HepG2 (cell line): ENCODE results near the gene CMIP. TPM values are rescaled to one million over a fixed set of nuclear protein-coding genes. Genes with fewer than 3 reads are reported as not detected.

Experiments used
- ARNT2 ChIP-seq: sonication (generic); formaldehyde crosslinking; IDR thresholded peaks from 2 replicates; pipeline ENCODE4 v1.8.0; 2022; ENCODE audit warnings: mild to moderate bottlenecking, low read depth, missing genetic modification reagents, moderate library complexity
- CAMTA2 ChIP-seq: sonication (generic); formaldehyde crosslinking; IDR thresholded peaks from 2 replicates; pipeline ENCODE4 v1.4.0; 2020; ENCODE audit warnings: mild to moderate bottlenecking, missing genetic modification reagents, borderline replicate concordance
- CBX5 ChIP-seq: sonication (generic); formaldehyde crosslinking; IDR thresholded peaks from 2 replicates; pipeline ENCODE4 v1.4.0; 2020; ENCODE audit warnings: missing genetic modification reagents, borderline replicate concordance
- JARID2 ChIP-seq: sonication (generic); formaldehyde crosslinking; IDR thresholded peaks from 2 replicates; pipeline ENCODE4 v1.8.1; 2023; ENCODE audit warnings: missing genetic modification reagents, inconsistent platforms; ENCODE audit not compliant: insufficient replicate concordance
- NBN ChIP-seq: fragments of 450-650 bp; conservative IDR thresholded peaks from 2 replicates; pipeline ENCODE4 v1.6.1; 2017
- SIN3B ChIP-seq: fragments of 150-350 bp; IDR thresholded peaks from 2 replicates; pipeline ENCODE4 v1.6.1; 2014; ENCODE audit warnings: low read length
- TBX3 ChIP-seq: fragments of 450-650 bp; IDR thresholded peaks from 2 replicates; pipeline ENCODE4 v1.6.1; 2017; ENCODE audit warnings: antibody characterized with exemption, mild to moderate bottlenecking, inconsistent platforms, borderline replicate concordance
- WIZ ChIP-seq: sonication (generic); formaldehyde crosslinking; IDR thresholded peaks from 2 replicates; pipeline ENCODE4 v1.5.1; 2020; ENCODE audit warnings: mild to moderate bottlenecking, missing genetic modification reagents
- ZBTB38 ChIP-seq: sonication (generic); formaldehyde crosslinking; IDR thresholded peaks from 2 replicates; pipeline ENCODE4 v1.5.1; 2020; ENCODE audit warnings: mild to moderate bottlenecking, missing genetic modification reagents
- ZFYVE20 ChIP-seq: sonication (generic); formaldehyde crosslinking; IDR thresholded peaks from 2 replicates; pipeline ENCODE4 v1.8.0; 2023; ENCODE audit warnings: low read depth, mild to moderate bottlenecking, moderate library complexity, missing genetic modification reagents, borderline replicate concordance
- ZMYM3 ChIP-seq: sonication (generic); formaldehyde crosslinking; IDR thresholded peaks from 2 replicates; pipeline ENCODE4 v1.5.1; 2020; ENCODE audit warnings: mild to moderate bottlenecking, missing genetic modification reagents
- ZNF296 ChIP-seq: sonication (generic); formaldehyde crosslinking; conservative IDR thresholded peaks from 2 replicates; pipeline ENCODE4 v1.5.0; 2020; ENCODE audit warnings: mild to moderate bottlenecking, missing genetic modification reagents
- ZNF317 ChIP-seq: sonication (generic); formaldehyde crosslinking; IDR thresholded peaks from 2 replicates; pipeline ENCODE4 v1.5.0; 2020; ENCODE audit warnings: mild to moderate bottlenecking, missing genetic modification reagents
- ZNF460 ChIP-seq: sonication (generic); formaldehyde crosslinking; IDR thresholded peaks from 2 replicates; pipeline ENCODE4 v1.5.1; 2020; ENCODE audit warnings: missing genetic modification reagents, mild to moderate bottlenecking, borderline replicate concordance
- ZNF557 ChIP-seq: sonication (generic); formaldehyde crosslinking; IDR thresholded peaks from 2 replicates; pipeline ENCODE4 v1.4.0; 2020; ENCODE audit warnings: missing genetic modification reagents
- ZNF562 ChIP-seq: sonication (generic); formaldehyde crosslinking; IDR thresholded peaks from 2 replicates; pipeline ENCODE4 v1.8.0; 2022; ENCODE audit warnings: missing genetic modification reagents, borderline replicate concordance
- ZNF614 ChIP-seq: IDR thresholded peaks from 2 replicates; pipeline ENCODE4 v1.6.1; 2018; ENCODE audit warnings: missing biosample characterization, missing genetic modification reagents, inconsistent platforms, borderline replicate concordance
- ZNF644 ChIP-seq: IDR thresholded peaks from 2 replicates; pipeline ENCODE4 v1.6.1; 2016; ENCODE audit warnings: low read depth
- ZSCAN22 ChIP-seq: sonication (generic); formaldehyde crosslinking; IDR thresholded peaks from 2 replicates; pipeline ENCODE4 v1.4.0; 2020; ENCODE audit warnings: mild to moderate bottlenecking, missing genetic modification reagents
- polyA plus RNA-seq, 8 experiments: library from polyadenylated mRNA; depleted of rRNA in 3 of 8; stranded (reverse) in 7 of 8; unstranded in 1 of 8; fragments of >200 nt; fragmentation: Illumina TruSeq in 4 of 8; extraction: Trizol in 4 of 8; gene quantifications; 2 replicates each; pipeline versions ENCODE4 v1.2.1 to v1.2.3, GENCODE V29; 2011 to 2016; ENCODE audit warnings: low read depth in 4 of 8, missing spikeins in 1 of 8, mixed read lengths in 1 of 8; ENCODE audit not compliant: insufficient read depth in 1 of 8
- total RNA-seq, 5 experiments: library from RNA; depleted of rRNA; stranded (reverse); fragments of >200 nt; fragmentation: Illumina TruSeq; extraction: Trizol; gene quantifications; 2 replicates each; pipeline ENCODE4 v1.2.3, GENCODE V29; 2016; ENCODE audit warnings: low read depth in 1 of 5
- TF ChIP-seq, protein P1 (sequence below): sonication (generic); formaldehyde crosslinking; IDR thresholded peaks from 2 replicates; pipeline ENCODE4 v1.9.0; 2021; ENCODE audit warnings: missing genetic modification reagents, borderline replicate concordance
- TF ChIP-seq, protein P2 (sequence below): sonication (generic); formaldehyde crosslinking; IDR thresholded peaks from 2 replicates; pipeline ENCODE4 v1.5.0; 2020; ENCODE audit warnings: missing genetic modification reagents, mild to moderate bottlenecking, borderline replicate concordance
- TF ChIP-seq, protein P3 (sequence below): sonication (generic); formaldehyde crosslinking; IDR thresholded peaks from 2 replicates; pipeline ENCODE4 v1.5.0; 2020; ENCODE audit warnings: missing genetic modification reagents
- TF ChIP-seq, protein P4 (sequence below): IDR thresholded peaks from 2 replicates; pipeline ENCODE4 v1.6.1; 2016; ENCODE audit warnings: low read depth, borderline replicate concordance
- TF ChIP-seq, protein P5 (sequence below): sonication (generic); formaldehyde crosslinking; IDR thresholded peaks from 2 replicates; pipeline ENCODE4 v1.4.0; 2020; ENCODE audit warnings: missing genetic modification reagents, borderline replicate concordance

CMIP gene
- total and polyA plus RNA-seq, 2 of the 13 experiments (the other 11 are each of a cell fraction or from before 2014, with no cell fraction given): 10.9 to 18.1 TPM

DNA sequence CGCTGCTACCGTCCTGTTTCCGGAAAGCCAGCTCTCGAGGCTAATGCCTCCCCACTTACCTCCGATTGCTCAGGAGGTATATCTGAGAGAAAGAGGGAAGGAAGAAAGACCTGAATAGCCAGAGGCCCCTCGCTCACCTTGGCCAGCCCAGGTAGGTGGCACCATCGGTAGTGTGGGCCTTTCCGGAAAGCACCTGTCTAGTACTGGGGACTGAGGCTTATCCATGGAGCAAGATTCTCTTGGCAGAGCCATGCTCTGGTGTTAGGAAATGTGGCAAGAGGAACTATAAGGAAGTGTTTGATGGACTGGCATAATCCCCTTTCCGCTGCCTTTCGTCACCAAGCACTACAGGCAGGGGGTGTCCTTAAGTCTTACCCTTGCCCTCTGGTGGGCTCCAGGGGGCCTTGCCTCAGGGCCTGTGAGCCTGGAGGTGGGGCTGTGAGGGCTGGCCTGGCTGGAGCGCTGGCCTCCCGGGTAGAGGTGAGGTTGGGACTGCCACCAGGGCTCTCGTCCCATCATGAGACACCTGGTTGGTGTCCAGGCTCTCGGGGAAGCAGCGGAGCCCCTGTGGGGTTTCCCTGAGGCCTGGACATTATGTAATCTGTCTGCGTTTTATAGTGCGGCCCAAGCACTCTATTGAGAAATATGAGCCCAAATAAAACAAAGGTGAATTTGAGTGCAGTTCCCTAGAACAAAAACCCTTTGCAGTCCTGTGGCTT, 2.9 kb downstream of the CMIP start (continued):
- TF ChIP-seq, protein P1, sequence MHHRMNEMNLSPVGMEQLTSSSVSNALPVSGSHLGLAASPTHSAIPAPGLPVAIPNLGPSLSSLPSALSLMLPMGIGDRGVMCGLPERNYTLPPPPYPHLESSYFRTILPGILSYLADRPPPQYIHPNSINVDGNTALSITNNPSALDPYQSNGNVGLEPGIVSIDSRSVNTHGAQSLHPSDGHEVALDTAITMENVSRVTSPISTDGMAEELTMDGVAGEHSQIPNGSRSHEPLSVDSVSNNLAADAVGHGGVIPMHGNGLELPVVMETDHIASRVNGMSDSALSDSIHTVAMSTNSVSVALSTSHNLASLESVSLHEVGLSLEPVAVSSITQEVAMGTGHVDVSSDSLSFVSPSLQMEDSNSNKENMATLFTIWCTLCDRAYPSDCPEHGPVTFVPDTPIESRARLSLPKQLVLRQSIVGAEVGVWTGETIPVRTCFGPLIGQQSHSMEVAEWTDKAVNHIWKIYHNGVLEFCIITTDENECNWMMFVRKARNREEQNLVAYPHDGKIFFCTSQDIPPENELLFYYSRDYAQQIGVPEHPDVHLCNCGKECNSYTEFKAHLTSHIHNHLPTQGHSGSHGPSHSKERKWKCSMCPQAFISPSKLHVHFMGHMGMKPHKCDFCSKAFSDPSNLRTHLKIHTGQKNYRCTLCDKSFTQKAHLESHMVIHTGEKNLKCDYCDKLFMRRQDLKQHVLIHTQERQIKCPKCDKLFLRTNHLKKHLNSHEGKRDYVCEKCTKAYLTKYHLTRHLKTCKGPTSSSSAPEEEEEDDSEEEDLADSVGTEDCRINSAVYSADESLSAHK (CRISPR knock-in tag): no peak
- no peak for TF ChIP-seq ZNF614 (CRISPR knock-in tag)
- no peak for TF ChIP-seq ZSCAN22
- no peak for TF ChIP-seq SIN3B
- TF ChIP-seq JARID2: peak; percentile 73
- TF ChIP-seq ZNF644 (CRISPR knock-in tag): no peak; the same call in 1 of the 2 replicates
- TF ChIP-seq ZNF460: no peak
- TF ChIP-seq, protein P2, sequence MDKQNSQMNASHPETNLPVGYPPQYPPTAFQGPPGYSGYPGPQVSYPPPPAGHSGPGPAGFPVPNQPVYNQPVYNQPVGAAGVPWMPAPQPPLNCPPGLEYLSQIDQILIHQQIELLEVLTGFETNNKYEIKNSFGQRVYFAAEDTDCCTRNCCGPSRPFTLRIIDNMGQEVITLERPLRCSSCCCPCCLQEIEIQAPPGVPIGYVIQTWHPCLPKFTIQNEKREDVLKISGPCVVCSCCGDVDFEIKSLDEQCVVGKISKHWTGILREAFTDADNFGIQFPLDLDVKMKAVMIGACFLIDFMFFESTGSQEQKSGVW (CRISPR knock-in tag): no peak
- TF ChIP-seq ZNF317 (CRISPR knock-in tag): no peak
- TF ChIP-seq ZBTB38 (CRISPR knock-in tag): peak; percentile 73; the same call in 1 of the 2 replicates
- TF ChIP-seq, protein P3, sequence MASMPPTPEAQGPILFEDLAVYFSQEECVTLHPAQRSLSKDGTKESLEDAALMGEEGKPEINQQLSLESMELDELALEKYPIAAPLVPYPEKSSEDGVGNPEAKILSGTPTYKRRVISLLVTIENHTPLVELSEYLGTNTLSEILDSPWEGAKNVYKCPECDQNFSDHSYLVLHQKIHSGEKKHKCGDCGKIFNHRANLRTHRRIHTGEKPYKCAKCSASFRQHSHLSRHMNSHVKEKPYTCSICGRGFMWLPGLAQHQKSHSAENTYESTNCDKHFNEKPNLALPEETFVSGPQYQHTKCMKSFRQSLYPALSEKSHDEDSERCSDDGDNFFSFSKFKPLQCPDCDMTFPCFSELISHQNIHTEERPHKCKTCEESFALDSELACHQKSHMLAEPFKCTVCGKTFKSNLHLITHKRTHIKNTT: no peak
- TF ChIP-seq, protein P4, sequence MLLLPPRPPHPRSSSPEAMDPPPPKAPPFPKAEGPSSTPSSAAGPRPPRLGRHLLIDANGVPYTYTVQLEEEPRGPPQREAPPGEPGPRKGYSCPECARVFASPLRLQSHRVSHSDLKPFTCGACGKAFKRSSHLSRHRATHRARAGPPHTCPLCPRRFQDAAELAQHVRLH (CRISPR knock-in tag): no peak
- no peak for TF ChIP-seq NBN
- TF ChIP-seq ZMYM3 (CRISPR knock-in tag): no peak
- TF ChIP-seq, protein P5, sequence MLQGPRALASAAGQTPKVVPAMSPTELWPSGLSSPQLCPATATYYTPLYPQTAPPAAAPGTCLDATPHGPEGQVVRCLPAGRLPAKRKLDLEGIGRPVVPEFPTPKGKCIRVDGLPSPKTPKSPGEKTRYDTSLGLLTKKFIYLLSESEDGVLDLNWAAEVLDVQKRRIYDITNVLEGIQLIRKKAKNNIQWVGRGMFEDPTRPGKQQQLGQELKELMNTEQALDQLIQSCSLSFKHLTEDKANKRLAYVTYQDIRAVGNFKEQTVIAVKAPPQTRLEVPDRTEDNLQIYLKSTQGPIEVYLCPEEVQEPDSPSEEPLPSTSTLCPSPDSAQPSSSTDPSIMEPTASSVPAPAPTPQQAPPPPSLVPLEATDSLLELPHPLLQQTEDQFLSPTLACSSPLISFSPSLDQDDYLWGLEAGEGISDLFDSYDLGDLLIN (CRISPR knock-in tag): no peak
- TF ChIP-seq TBX3: no peak
- TF ChIP-seq ARNT2 (CRISPR knock-in tag): peak; percentile 14; the same call in 1 of the 2 replicates
- TF ChIP-seq WIZ (CRISPR knock-in tag): no peak; the same call in 1 of the 2 replicates
- TF ChIP-seq ZNF562 (CRISPR knock-in tag): no peak
- TF ChIP-seq CAMTA2 (CRISPR knock-in tag): no peak
- TF ChIP-seq CBX5: peak; percentile 61; the same call in 1 of the 2 replicates
- no peak for TF ChIP-seq ZFYVE20 (CRISPR knock-in tag)
- no peak for TF ChIP-seq ZNF296 (CRISPR knock-in tag)
- no peak for TF ChIP-seq ZNF557 (CRISPR knock-in tag)
